Mucosa of gallbladder (tissue), 1 donor: Measurements from ENCODE around the gene PHRF1. TPM values are rescaled to one million over a fixed set of nuclear protein-coding genes. Genes with fewer than 3 reads are reported as not detected.
"Not testable (repeated sequence)": the region's sequence is repeated elsewhere in the genome, so short reads cannot be mapped to it uniquely, and the experiment has no call there.

ENCODE experiments used
- DNase-seq: peaks from one replicate; pipeline ENCODE4 v3.0.0-alpha.2; 2020; ENCODE audit warnings: low spot score
- total RNA-seq: library from RNA; stranded (reverse); gene quantifications from one replicate; pipeline ENCODE4 v1.2.1, GENCODE V29; 2021
- donor health status: DM: no; HTN: no; CAD: no.

PHRF1 gene
- total RNA-seq, 1 donor from 2014 or later: 38.1 TPM

GRCh38 chr11:629237-629583, 52.9 kb downstream of the PHRF1 start:
- DNase-seq: no peak

- DNase-seq: no peak
Observed at GRCh38 chr11:630871-631270, 54.6 kb downstream of the PHRF1 start.

GRCh38 chr11:635945-636510, 59.8 kb downstream of the PHRF1 start:
- DNase-seq: no peak

- no peak for DNase-seq
Observed at GRCh38 chr11:636511-637332, 60.5 kb downstream of the PHRF1 start, which contains the start of gene DRD4. Gene DRD4, plus strand, starts transcription at chr11:637269. Its CDS starts 36 bp downstream, at chr11:637305.

GRCh38 chr11:637333-637592, 61.0 kb downstream of the PHRF1 start:
- no peak for DNase-seq

GRCh38 chr11:637593-638521, 61.6 kb downstream of the PHRF1 start:
- DNase-seq: no peak

- no peak for DNase-seq
Observed at GRCh38 chr11:638631-639331, 62.5 kb downstream of the PHRF1 start.

- DNase-seq: no peak
Observed at GRCh38 chr11:639332-639955, 63.2 kb downstream of the PHRF1 start.

- DNase-seq: no peak
Observed at GRCh38 chr11:640021-640706, 63.9 kb downstream of the PHRF1 start.

- DNase-seq: no peak
Observed at GRCh38 chr11:641806-642370, 65.6 kb downstream of the PHRF1 start.

- DNase-seq: no peak
Observed at GRCh38 chr11:643366-643765, 67.1 kb downstream of the PHRF1 start.

- DNase-seq: no peak
Observed at GRCh38 chr11:643849-644738, 67.8 kb downstream of the PHRF1 start.

- no peak for DNase-seq
Observed at GRCh38 chr11:645536-645935, 69.3 kb downstream of the PHRF1 start.

GRCh38 chr11:646214-646613, 69.9 kb downstream of the PHRF1 start:
- no peak for DNase-seq

- DNase-seq: not testable (repeated sequence)
Observed at GRCh38 chr11:647672-648158, 71.4 kb downstream of the PHRF1 start.

- DNase-seq: no peak
Observed at GRCh38 chr11:650482-650881, 74.2 kb downstream of the PHRF1 start.

- not testable (repeated sequence) for DNase-seq
Observed at GRCh38 chr11:653136-653535, 76.9 kb downstream of the PHRF1 start.

GRCh38 chr11:653837-654236, 77.6 kb downstream of the PHRF1 start:
- DNase-seq: no peak

- not testable (repeated sequence) for DNase-seq
Observed at GRCh38 chr11:654444-654843, 78.2 kb downstream of the PHRF1 start.
